Sigmoid colon (tissue), 4 donors: ENCODE measurements around the gene IFI27L1.

Source experiments
- CTCF ChIP-seq, 4 experiments: fragments of 450-650 bp in 3 of 4; fragments of 200-600 bp in 1 of 4; IDR thresholded peaks; one replicate each; pipeline ENCODE4 v1.5.1; 2016 to 2019; ENCODE audit warnings: antibody characterized with exemption in 4 of 4, mild to moderate bottlenecking in 3 of 4, moderate library complexity in 2 of 4
- EP300 ChIP-seq, 4 donors: sonication (generic); formaldehyde crosslinking; IDR thresholded peaks; one replicate each; pipeline ENCODE4 v1.6.1; 2017; ENCODE audit warnings: antibody characterized with exemption in 4 of 4
- POLR2A ChIP-seq, 2 donors: fragments of 450-650 bp; IDR thresholded peaks; one replicate each; pipeline ENCODE4 v1.6.1; 2016; ENCODE audit warnings: antibody characterized with exemption in 2 of 2, mild to moderate bottlenecking in 2 of 2, moderate library complexity in 2 of 2
- POLR2AphosphoS5 ChIP-seq, 4 donors: sonication (generic); formaldehyde crosslinking; IDR thresholded peaks; one replicate each; pipeline ENCODE4 v1.6.1; 2017; ENCODE audit warnings: antibody characterized with exemption in 4 of 4

GRCh38 chr14:94144765-94145164 lies 63.7 kb downstream of the IFI27L1 start:
- no peak for TF ChIP-seq POLR2AphosphoS5 (IDR thresholded peaks at IDR 0.05)
- no peak for TF ChIP-seq CTCF (IDR thresholded peaks at IDR 0.05)
- TF ChIP-seq POLR2A (IDR thresholded peaks at IDR 0.05), result no peak
- no peak for TF ChIP-seq EP300 (IDR thresholded peaks at IDR 0.05)
